ENCODE measurements around the gene PDE6B.

DNA sequence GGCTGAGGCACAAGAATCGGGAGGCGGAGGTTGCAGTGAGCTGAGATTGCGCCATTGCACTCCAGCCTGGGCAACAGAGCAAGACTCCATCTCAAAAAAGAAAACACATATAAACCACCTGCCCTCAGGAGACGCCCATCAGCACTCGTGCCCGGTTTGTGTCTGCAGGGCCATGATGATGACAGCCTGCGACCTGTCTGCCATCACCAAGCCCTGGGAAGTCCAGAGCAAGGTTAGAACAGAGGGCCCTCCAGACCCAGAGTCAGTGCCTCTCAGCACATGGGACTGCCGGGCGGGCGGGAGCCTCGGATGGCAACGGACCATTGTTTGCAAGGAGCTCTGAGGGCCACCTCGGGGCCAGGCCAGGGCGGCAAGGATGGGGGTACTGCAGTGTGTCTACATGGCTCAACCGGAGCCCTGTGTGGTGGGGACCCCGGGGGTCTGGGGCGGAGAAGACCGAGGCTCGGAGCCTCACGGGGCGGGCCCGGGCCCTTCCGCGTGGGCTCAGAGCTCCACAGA, 39.4 kb downstream of the PDE6B start:
- TF ChIP-seq SIN3A (IDR thresholded peaks at IDR 0.05; ENCODE audit: borderline replicate concordance, insufficient read depth, low read length) (no peak), POLR2AphosphoS5 (IDR thresholded peaks at IDR 0.05; ENCODE audit: low read depth, low read length) (no peak), REST (IDR thresholded peaks at IDR 0.05; ENCODE audit: insufficient read depth in 1 of 2, low read depth in 2 of 2, low read length in 2 of 2) (no peak)
